PC-9 (cell line): ENCODE data around the gene ADGRL3. TPM values are rescaled to one million over a fixed set of nuclear protein-coding genes. Genes with fewer than 3 reads are reported as not detected.

Source experiments
- BruUV-seq: library from RNA; stranded (reverse); fragments of 400-500 nt; replicated peaks from 2 replicates; lab custom pipeline; 2021; lab: Mats Ljungman, UMichigan
- CTCF ChIA-PET: fragments of 300-600 bp; sonication (Branson Sonifier 250); formaldehyde crosslinking; loops from one replicate; lab custom pipeline; 2022; ENCODE audit warnings: antibody characterized with exemption; lab: Charles Lee
- POLR2A ChIA-PET: fragments of 300-600 bp; sonication (Branson Sonifier 250); formaldehyde crosslinking; loops from one replicate; lab custom pipeline; 2022; ENCODE audit warnings: antibody characterized with exemption; ENCODE audit not compliant: unreplicated experiment; lab: Charles Lee
- DNase-seq, 2 experiments: peaks; one replicate each; pipeline versions ENCODE4 v3.0.0 to v3.0.0-alpha.2; 2015 to 2022; ENCODE audit warnings: mixed read lengths in 1 of 2
- H2AFZ ChIP-seq: fragments of 200-600 bp; sonication (generic); 2 replicates; pipeline ENCODE4 v1.8.1; 2017; ENCODE audit warnings: antibody characterized with exemption
- H3F3A ChIP-seq: fragments of 200-600 bp; sonication (generic); 2 replicates; pipeline ENCODE4 v1.8.1; 2017; ENCODE audit warnings: antibody characterized with exemption, mild to moderate bottlenecking, low read depth; ENCODE audit not compliant: insufficient read depth
- H3K27ac ChIP-seq: fragments of 200-600 bp; sonication (generic); 2 replicates; pipeline ENCODE4 v1.6.1; 2016; ENCODE audit warnings: mixed run types
- H3K27me3 ChIP-seq: fragments of 200-600 bp; sonication (generic); 2 replicates; pipeline ENCODE4 v1.6.1; 2016; ENCODE audit warnings: low read depth, mixed run types; ENCODE audit not compliant: insufficient read depth
- H3K36me3 ChIP-seq: fragments of 200-600 bp; sonication (generic); 2 replicates; pipeline ENCODE4 v1.6.1; 2016; ENCODE audit warnings: low read depth, mixed run types
- H3K4me1 ChIP-seq: fragments of 200-600 bp; sonication (generic); replicated peaks from 2 replicates; pipeline ENCODE4 v1.6.1; 2016; ENCODE audit warnings: mixed run types; ENCODE audit not compliant: insufficient read depth
- H3K4me2 ChIP-seq: fragments of 200-600 bp; sonication (generic); 2 replicates; pipeline ENCODE4 v1.6.1; 2017; ENCODE audit warnings: mixed run types
- H3K4me3 ChIP-seq: fragments of 200-600 bp; sonication (generic); 2 replicates; pipeline ENCODE4 v1.6.1; 2016; ENCODE audit warnings: mixed run types
- H3K79me2 ChIP-seq: fragments of 200-600 bp; sonication (generic); 2 replicates; pipeline ENCODE4 v1.6.1; 2017; ENCODE audit warnings: low read depth, mixed run types
- H3K9me2 ChIP-seq: fragments of 200-600 bp; sonication (generic); 2 replicates; pipeline ENCODE4 v1.8.1; 2017; ENCODE audit warnings: mild to moderate bottlenecking; ENCODE audit not compliant: insufficient read depth
- H3K9me3 ChIP-seq: fragments of 200-600 bp; sonication (generic); 2 replicates; pipeline ENCODE4 v1.8.1; 2016; ENCODE audit warnings: low read depth; ENCODE audit not compliant: insufficient read depth
- H4K20me1 ChIP-seq: fragments of 200-600 bp; sonication (generic); 2 replicates; pipeline ENCODE4 v1.8.1; 2017; ENCODE audit not compliant: insufficient read depth
- EZH2 ChIP-seq: fragments of 200-600 bp; sonication (generic); IDR thresholded peaks from 2 replicates; pipeline ENCODE4 v1.8.0; 2017; ENCODE audit warnings: antibody characterized with exemption, low read depth
- intact Hi-C: fragments of 100-400 bp; cut with micrococcal nuclease; formaldehyde crosslinking; loops from one replicate; pipeline ENCODE4 v1.10.0; 2022; ENCODE audit not compliant: unreplicated experiment
- total RNA-seq: library from RNA; stranded (reverse); gene quantifications from 2 replicates; pipeline ENCODE4 v1.2.3, GENCODE V29; 2021
- TF ChIP-seq, protein P1 (sequence below): fragments of 200-600 bp; sonication (generic); conservative IDR thresholded peaks from 2 replicates; pipeline ENCODE4 v1.6.1; 2017; ENCODE audit warnings: mixed run types, antibody characterized with exemption, mild to moderate bottlenecking, moderate library complexity

The ADGRL3 gene
- total RNA-seq, 1 experiment from 2014 or later = 1.6 TPM

DNA sequence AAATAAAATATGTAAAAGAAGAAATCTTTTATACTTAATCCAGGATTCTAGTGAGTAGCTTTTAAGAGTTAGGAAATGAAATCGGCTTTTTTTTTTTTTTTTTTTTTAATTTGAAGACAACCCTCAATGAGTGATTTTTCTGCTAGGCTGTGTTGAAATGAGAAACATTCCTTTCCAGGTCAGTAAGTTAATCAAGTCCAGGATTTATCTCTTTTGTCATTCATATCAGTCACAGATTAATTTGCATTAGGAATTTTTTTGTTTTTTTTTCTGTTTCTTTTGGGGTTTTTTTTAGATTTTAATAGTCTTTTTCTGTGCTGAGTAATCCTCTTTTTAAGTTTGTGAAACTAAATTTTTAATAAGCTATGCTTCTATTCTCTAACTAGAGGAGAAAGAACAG lies 448.1 kb downstream of the ADGRL3 start:
- no peaks in the 10 kb centered on the region for H3K27me3 ChIP-seq
- no peaks in the 10 kb centered on the region for H3K79me2 ChIP-seq
- TF ChIP-seq EZH2 = no peak
- TF ChIP-seq, protein P1, sequence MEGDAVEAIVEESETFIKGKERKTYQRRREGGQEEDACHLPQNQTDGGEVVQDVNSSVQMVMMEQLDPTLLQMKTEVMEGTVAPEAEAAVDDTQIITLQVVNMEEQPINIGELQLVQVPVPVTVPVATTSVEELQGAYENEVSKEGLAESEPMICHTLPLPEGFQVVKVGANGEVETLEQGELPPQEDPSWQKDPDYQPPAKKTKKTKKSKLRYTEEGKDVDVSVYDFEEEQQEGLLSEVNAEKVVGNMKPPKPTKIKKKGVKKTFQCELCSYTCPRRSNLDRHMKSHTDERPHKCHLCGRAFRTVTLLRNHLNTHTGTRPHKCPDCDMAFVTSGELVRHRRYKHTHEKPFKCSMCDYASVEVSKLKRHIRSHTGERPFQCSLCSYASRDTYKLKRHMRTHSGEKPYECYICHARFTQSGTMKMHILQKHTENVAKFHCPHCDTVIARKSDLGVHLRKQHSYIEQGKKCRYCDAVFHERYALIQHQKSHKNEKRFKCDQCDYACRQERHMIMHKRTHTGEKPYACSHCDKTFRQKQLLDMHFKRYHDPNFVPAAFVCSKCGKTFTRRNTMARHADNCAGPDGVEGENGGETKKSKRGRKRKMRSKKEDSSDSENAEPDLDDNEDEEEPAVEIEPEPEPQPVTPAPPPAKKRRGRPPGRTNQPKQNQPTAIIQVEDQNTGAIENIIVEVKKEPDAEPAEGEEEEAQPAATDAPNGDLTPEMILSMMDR = no peak
- intact Hi-C loops = no loop called here
- H2AFZ ChIP-seq = no peak overlapping the region
- no peaks in the 10 kb centered on the region for H4K20me1 ChIP-seq
- no peak overlapping the region for H3K4me3 ChIP-seq
- H3F3A ChIP-seq = no peaks in the 10 kb centered on the region
- no TSS peak for BruUV-seq
- no peak overlapping the region for H3K4me2 ChIP-seq
- H3K9me2 ChIP-seq = no peaks in the 10 kb centered on the region
- POLR2A ChIA-PET = no interaction called here
- CTCF ChIA-PET = no interaction called here
- H3K9me3 ChIP-seq = no peaks in the 10 kb centered on the region
- no peaks in the 10 kb centered on the region for H3K36me3 ChIP-seq
- H3K27ac ChIP-seq = no peak overlapping the region
- DNase-seq = no peak
- H3K4me1 ChIP-seq = no peaks in the 10 kb centered on the region

DNA sequence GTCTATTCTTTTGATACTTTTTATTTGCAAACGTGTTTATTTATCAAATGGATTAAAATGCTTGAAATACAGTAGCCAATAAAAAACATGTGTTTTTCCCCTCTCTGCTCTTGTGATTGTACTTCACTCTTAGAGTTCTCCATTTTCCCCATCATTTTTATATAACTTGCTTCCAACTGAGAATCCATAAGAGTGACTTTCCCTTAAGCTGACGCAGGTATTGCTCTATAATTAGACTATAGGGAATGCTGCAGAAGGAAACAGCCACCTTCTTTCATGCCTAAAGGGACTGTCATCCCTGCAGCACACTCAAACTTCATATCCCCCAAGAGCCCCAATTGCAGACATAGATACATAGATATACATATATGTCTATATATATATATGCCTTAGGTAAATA lies 456.9 kb downstream of the ADGRL3 start:
- Histone ChIP-seq H3K79me2 (no peaks in the 10 kb centered on the region), H3K9me3 (no peaks in the 10 kb centered on the region), H3K36me3 (no peaks in the 10 kb centered on the region), H4K20me1 (no peaks in the 10 kb centered on the region), H3K27me3 (no peaks in the 10 kb centered on the region), H2AFZ (no peak overlapping the region), H3K9me2 (no peaks in the 10 kb centered on the region), H3K27ac (no peak overlapping the region), H3K4me1 (no peaks in the 10 kb centered on the region), H3F3A (no peaks in the 10 kb centered on the region), H3K4me2 (no peak overlapping the region), H3K4me3 (no peak overlapping the region)
- CTCF ChIA-PET = no interaction called here
- POLR2A ChIA-PET = no interaction called here
- no TSS peak for BruUV-seq
- no peak for TF ChIP-seq EZH2
- TF ChIP-seq, protein P1 = no peak
- intact Hi-C loops = no loop called here
- no peak for DNase-seq

DNA sequence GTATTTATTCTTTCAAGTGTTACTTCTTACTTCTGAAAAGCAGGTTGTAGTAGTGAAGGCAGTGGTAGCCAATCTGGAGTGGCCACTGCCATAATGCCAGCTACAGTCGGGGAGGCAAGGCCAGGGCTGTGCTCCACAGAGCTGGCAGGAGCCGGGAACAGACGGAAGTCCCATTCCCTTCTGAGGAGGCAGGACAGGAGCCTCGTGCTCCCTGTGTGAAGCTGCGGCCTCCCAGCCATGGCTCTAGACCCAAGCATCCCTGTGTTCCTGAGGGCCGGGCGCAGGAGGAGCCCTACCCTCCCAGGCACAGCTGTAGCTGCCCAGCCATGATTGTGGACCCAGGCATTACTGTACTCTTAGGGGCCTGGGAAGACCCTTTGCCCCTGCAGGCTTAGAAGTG lies 461.8 kb downstream of the ADGRL3 start:
- no peak overlapping the region for H3K4me3 ChIP-seq
- H4K20me1 ChIP-seq = no peaks in the 10 kb centered on the region
- no peaks in the 10 kb centered on the region for H3F3A ChIP-seq
- H3K9me3 ChIP-seq = no peaks in the 10 kb centered on the region
- TF ChIP-seq EZH2 = no peak
- TF ChIP-seq, protein P1 = no peak
- no TSS peak for BruUV-seq
- H3K4me2 ChIP-seq = no peak overlapping the region
- no peak overlapping the region for H3K27ac ChIP-seq
- no peaks in the 10 kb centered on the region for H3K9me2 ChIP-seq
- no peaks in the 10 kb centered on the region for H3K27me3 ChIP-seq
- no peak for DNase-seq
- H3K79me2 ChIP-seq = no peaks in the 10 kb centered on the region
- no peak overlapping the region for H2AFZ ChIP-seq
- CTCF ChIA-PET = no interaction called here
- no peaks in the 10 kb centered on the region for H3K36me3 ChIP-seq
- no peaks in the 10 kb centered on the region for H3K4me1 ChIP-seq
- POLR2A ChIA-PET = no interaction called here
- intact Hi-C loops = no loop called here
